Measurements from ENCODE around the gene SYT7.
"Not testable (repeated sequence)": the region's sequence is repeated elsewhere in the genome, so short reads cannot be mapped to it uniquely, and the experiment has no call there.

Gene SYT7

DNA sequence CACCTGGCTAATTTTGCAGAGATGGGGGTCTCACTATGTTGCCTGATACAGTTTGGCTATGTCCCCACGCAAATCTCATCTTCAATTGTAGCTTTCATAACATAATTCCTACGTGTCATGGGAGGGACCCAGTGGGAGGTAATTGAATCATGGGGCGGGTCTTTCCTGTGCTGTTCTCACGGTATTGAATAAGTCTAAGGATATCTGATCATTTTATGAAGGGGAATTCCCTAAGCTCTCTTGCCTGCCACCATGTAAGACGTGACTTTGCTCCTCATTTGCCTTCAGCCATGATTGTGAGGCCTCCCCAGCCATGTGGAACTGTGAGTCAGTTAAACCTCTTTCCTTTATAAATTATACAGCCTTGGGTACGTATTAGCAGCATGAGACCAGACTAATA lies 113.3 kb downstream of the SYT7 start:
- DNase-seq, result not testable (repeated sequence)

All from bone marrow (tissue), 2 donors.